Smooth muscle cell (in vitro differentiated cells): Measurements from ENCODE around the gene BEND7. TPM values are rescaled to one million over a fixed set of nuclear protein-coding genes. Genes with fewer than 3 reads are reported as not detected.

Experiments used
- DNase-seq: peaks from one replicate; lab custom pipeline; 2025; ENCODE audit not compliant: unreplicated experiment; lab: John Stamatoyannopoulos, UW
- H2AFZ ChIP-seq: fragments of 200-600 bp; sonication (generic); 2 replicates; pipeline ENCODE4 v1.6.0; 2016; ENCODE audit warnings: antibody characterized with exemption, low read depth, mild to moderate bottlenecking
- H3F3A ChIP-seq: fragments of 200-600 bp; sonication (generic); 2 replicates; pipeline ENCODE4 v1.6.0; 2017; ENCODE audit warnings: antibody characterized with exemption, low read depth
- H3K27ac ChIP-seq: fragments of 200-600 bp; sonication (generic); 2 replicates; pipeline ENCODE4 v1.5.1; 2016; ENCODE audit warnings: low read depth, mild to moderate bottlenecking
- H3K27me3 ChIP-seq: fragments of 200-600 bp; sonication (generic); 2 replicates; pipeline ENCODE4 v1.6.1; 2016; ENCODE audit warnings: low read depth, mild to moderate bottlenecking
- H3K36me3 ChIP-seq: fragments of 200-600 bp; sonication (generic); 2 replicates; pipeline ENCODE4 v1.5.1; 2016; ENCODE audit warnings: low read depth
- H3K4me1 ChIP-seq: fragments of 200-600 bp; sonication (generic); 2 replicates; pipeline ENCODE4 v1.5.1; 2016; ENCODE audit warnings: low read depth
- H3K4me2 ChIP-seq: fragments of 200-600 bp; sonication (generic); 2 replicates; pipeline ENCODE4 v1.6.0; 2016; ENCODE audit warnings: mild to moderate bottlenecking
- H3K4me3 ChIP-seq: fragments of 200-600 bp; sonication (generic); 2 replicates; pipeline ENCODE4 v1.5.1; 2016; ENCODE audit warnings: mild to moderate bottlenecking
- H3K79me2 ChIP-seq: fragments of 200-600 bp; sonication (generic); 2 replicates; pipeline ENCODE4 v1.6.0; 2016; ENCODE audit warnings: low read depth, mild to moderate bottlenecking
- H3K9ac ChIP-seq: fragments of 200-600 bp; sonication (generic); 2 replicates; pipeline ENCODE4 v1.6.0; 2016; ENCODE audit warnings: low read depth
- H3K9me3 ChIP-seq: fragments of 200-600 bp; sonication (generic); replicated peaks from 2 replicates; pipeline ENCODE4 v1.5.1; 2016; ENCODE audit warnings: low read depth
- H4K20me1 ChIP-seq: fragments of 200-600 bp; sonication (generic); 2 replicates; pipeline ENCODE4 v1.6.0; 2016; ENCODE audit warnings: low read depth
- WGBS: methylation state at CpG from one replicate; pipeline ENCODE4 v1.1.7; 2016; ENCODE audit warnings: low lambda C conversion rate; 5-methylcytosine and 5-hydroxymethylcytosine counted together
- polyA plus RNA-seq: library from polyadenylated mRNA; unstranded; fragments of >200 nt; fragmentation: Nextera tagmentation; extraction: Ambion mirVana; gene quantifications from 2 replicates; pipeline ENCODE4 v1.2.1, GENCODE V29; 2016
- total RNA-seq: library from RNA; depleted of rRNA; stranded (reverse); fragments of >200 nt; gene quantifications from 2 replicates; pipeline ENCODE4 v1.2.3, GENCODE V29; 2014
- TF ChIP-seq, protein P1 (sequence below): fragments of 200-600 bp; sonication (generic); IDR thresholded peaks from 2 replicates; pipeline ENCODE4 v1.5.1; 2017; ENCODE audit warnings: borderline replicate concordance, mild to moderate bottlenecking, antibody characterized with exemption; ENCODE audit not compliant: insufficient read depth, poor library complexity, severe bottlenecking

The BEND7 gene
- total and polyA plus RNA-seq, 2 experiments from 2014 or later = 1.7 to 5.8 TPM

DNA sequence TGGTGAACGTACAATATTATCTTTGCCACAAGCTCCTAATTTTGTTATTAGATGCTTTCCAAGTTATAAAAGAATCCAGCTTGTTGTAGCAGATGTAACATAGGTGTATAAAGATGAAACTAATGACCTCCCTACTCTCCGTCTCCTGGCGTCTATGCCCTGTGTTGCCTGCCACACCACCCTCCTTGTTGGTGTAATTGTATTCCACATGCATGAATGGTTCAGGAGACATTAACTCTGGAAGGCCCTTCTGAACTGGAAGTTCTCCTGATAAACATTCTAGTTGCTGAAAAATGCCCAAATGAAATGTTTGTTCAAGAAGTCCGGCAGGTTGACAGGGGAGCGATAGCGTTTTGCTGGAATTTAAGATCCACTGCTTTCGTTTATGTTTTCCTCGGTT is 126.8 kb downstream of the BEND7 start:
- Histone ChIP-seq H3K4me1 (no peaks in the 10 kb centered on the region), H3K9me3 (no peaks in the 10 kb centered on the region), H3F3A (peaks cover 3% of the 10 kb centered on the region), H2AFZ (no peak overlapping the region), H4K20me1 (no peaks in the 10 kb centered on the region), H3K9ac (no peak overlapping the region), H3K27me3 (no peaks in the 10 kb centered on the region), H3K4me3 (no peak overlapping the region), H3K36me3 (no peaks in the 10 kb centered on the region), H3K27ac (no peak overlapping the region), H3K4me2 (no peak overlapping the region), H3K79me2 (no peaks in the 10 kb centered on the region)
- TF ChIP-seq, protein P1, sequence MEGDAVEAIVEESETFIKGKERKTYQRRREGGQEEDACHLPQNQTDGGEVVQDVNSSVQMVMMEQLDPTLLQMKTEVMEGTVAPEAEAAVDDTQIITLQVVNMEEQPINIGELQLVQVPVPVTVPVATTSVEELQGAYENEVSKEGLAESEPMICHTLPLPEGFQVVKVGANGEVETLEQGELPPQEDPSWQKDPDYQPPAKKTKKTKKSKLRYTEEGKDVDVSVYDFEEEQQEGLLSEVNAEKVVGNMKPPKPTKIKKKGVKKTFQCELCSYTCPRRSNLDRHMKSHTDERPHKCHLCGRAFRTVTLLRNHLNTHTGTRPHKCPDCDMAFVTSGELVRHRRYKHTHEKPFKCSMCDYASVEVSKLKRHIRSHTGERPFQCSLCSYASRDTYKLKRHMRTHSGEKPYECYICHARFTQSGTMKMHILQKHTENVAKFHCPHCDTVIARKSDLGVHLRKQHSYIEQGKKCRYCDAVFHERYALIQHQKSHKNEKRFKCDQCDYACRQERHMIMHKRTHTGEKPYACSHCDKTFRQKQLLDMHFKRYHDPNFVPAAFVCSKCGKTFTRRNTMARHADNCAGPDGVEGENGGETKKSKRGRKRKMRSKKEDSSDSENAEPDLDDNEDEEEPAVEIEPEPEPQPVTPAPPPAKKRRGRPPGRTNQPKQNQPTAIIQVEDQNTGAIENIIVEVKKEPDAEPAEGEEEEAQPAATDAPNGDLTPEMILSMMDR = no peak
- WGBS = 88% methylated on average over 8 of the region's 8 CpGs
- no peak for DNase-seq

DNA sequence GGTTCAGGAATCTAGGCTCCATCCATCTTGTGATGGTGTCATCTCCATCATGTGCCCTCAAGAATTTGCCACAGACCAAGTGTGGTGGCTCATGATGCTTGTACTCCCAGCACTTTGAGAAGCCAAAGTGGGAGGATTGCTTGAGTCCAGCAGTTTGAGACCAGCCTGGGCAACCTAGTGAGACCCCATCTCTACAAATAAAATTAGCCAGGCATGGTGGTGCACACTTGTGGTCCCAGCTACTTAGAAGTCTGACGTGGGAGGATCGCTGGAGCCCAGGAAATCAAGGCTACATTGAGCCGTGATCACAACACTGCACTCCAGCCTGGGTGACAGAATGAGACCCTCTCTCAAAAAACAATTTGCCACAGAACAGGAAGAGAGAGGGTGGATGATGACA is 127.7 kb downstream of the BEND7 start:
- Histone ChIP-seq H3K4me3 (no peak overlapping the region), H3K4me2 (no peak overlapping the region), H3K9ac (no peak overlapping the region), H3K27ac (no peak overlapping the region), H3K4me1 (no peaks in the 10 kb centered on the region), H2AFZ (no peak overlapping the region), H3K36me3 (no peaks in the 10 kb centered on the region), H3K27me3 (no peaks in the 10 kb centered on the region), H4K20me1 (no peaks in the 10 kb centered on the region), H3F3A (peaks cover 3% of the 10 kb centered on the region), H3K9me3 (no peaks in the 10 kb centered on the region), H3K79me2 (no peaks in the 10 kb centered on the region)
- TF ChIP-seq, protein P1 = no peak
- 100% methylated on average over 3 of the region's 3 CpGs for WGBS
- DNase-seq = no peak

- no peaks in the 10 kb centered on the region for H4K20me1 ChIP-seq
- no peaks in the 10 kb centered on the region for H3K4me1 ChIP-seq
- TF ChIP-seq, protein P1 = no peak
- H3K27ac ChIP-seq = no peak overlapping the region
- no peaks in the 10 kb centered on the region for H3K36me3 ChIP-seq
- 83% methylated on average over 15 of the region's 15 CpGs for WGBS
- no peak overlapping the region for H2AFZ ChIP-seq
- H3F3A ChIP-seq = peaks cover 3% of the 10 kb centered on the region
- H3K27me3 ChIP-seq = no peaks in the 10 kb centered on the region
- DNase-seq = no peak
- no peaks in the 10 kb centered on the region for H3K9me3 ChIP-seq
- H3K4me2 ChIP-seq = no peak overlapping the region
- H3K9ac ChIP-seq = no peak overlapping the region
- no peak overlapping the region for H3K4me3 ChIP-seq
- no peaks in the 10 kb centered on the region for H3K79me2 ChIP-seq
Observed at GRCh38 chr10:13400196-13400965, 128.4 kb downstream of the BEND7 start.

- no peaks in the 10 kb centered on the region for H4K20me1 ChIP-seq
- DNase-seq = no peak
- H3K9ac ChIP-seq = no peak overlapping the region
- H3K36me3 ChIP-seq = no peaks in the 10 kb centered on the region
- H2AFZ ChIP-seq = no peak overlapping the region
- no peak overlapping the region for H3K4me2 ChIP-seq
- no peaks in the 10 kb centered on the region for H3K27me3 ChIP-seq
- peaks cover 3% of the 10 kb centered on the region for H3F3A ChIP-seq
- 96% methylated on average over 2 of the region's 2 CpGs for WGBS
- TF ChIP-seq, protein P1 = no peak
- no peak overlapping the region for H3K4me3 ChIP-seq
- no peaks in the 10 kb centered on the region for H3K79me2 ChIP-seq
- H3K4me1 ChIP-seq = no peaks in the 10 kb centered on the region
- H3K27ac ChIP-seq = no peak overlapping the region
- no peaks in the 10 kb centered on the region for H3K9me3 ChIP-seq
Observed at GRCh38 chr10:13399752-13400151, 129.1 kb downstream of the BEND7 start.
